GM12892 (cell line): ENCODE measurements around the gene NSL1.

Experiments
- POLR2A ChIP-seq: IDR thresholded peaks from 2 replicates; pipeline ENCODE4 v1.6.1; 2011; ENCODE audit warnings: low read depth, low read length, control low read depth
- POLR2AphosphoS5 ChIP-seq: IDR thresholded peaks from 2 replicates; pipeline ENCODE4 v1.6.1; 2011; ENCODE audit warnings: low read depth, low read length, control low read depth
- TAF1 ChIP-seq: IDR thresholded peaks from 2 replicates; pipeline ENCODE4 v1.6.1; 2011; ENCODE audit warnings: low read depth, mild to moderate bottlenecking, control low read depth, low read length, borderline replicate concordance

GRCh38 chr1:212827171-212827776 lies 35.7 kb upstream of the NSL1 start:
- TF ChIP-seq POLR2A, result no peak
- TF ChIP-seq POLR2AphosphoS5, result no peak
- TF ChIP-seq TAF1, result no peak
